ENCODE results near the gene GCK.

- TF ChIP-seq CTCF (IDR thresholded peaks at IDR 0.05) (no peak), POLR2A (IDR thresholded peaks at IDR 0.05) (no peak)
Measured at GRCh38 chr7:44184206-44184872, 4.9 kb downstream of the GCK start.

Measured in adrenal gland (tissue), 5 donors.